ENCODE results near the gene KRTAP20-2. TPM values are rescaled to one million over a fixed set of nuclear protein-coding genes. Genes with fewer than 3 reads are reported as not detected.

KRTAP20-2 gene
- total RNA-seq, 2 donors from 2014 or later = not detected

DNA sequence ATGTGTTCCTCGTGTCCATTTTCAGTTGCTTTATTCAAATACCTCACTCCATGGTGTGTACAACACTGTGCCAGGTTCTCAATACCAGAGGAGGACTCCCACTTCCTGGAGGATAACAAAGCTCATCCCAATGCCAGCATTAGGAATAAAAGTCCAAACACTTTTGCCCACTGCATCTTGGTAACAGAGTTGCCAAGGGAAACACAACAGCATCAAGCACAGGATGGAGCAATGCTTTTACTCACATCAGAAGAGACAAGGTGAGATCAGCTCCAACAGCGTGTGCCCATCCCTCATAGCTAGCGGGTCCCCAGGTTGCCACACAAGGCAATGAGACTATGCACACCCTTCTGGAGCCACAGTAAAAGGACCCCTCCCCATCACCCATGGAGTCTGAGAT is 11.6 kb upstream of the KRTAP20-2 start:
- H3K36me3 ChIP-seq = no peaks in the 10 kb centered on the region
- no peaks in the 10 kb centered on the region for H3K27me3 ChIP-seq
- H3K9me3 ChIP-seq = no peaks in the 10 kb centered on the region
- no peaks in the 10 kb centered on the region for H3K4me1 ChIP-seq
- DNase-seq (ENCODE audit: low spot score) = no peak
- no peak overlapping the region for H3K4me3 ChIP-seq
- H3K27ac ChIP-seq = no peak overlapping the region
- no peak for TF ChIP-seq CTCF (IDR thresholded peaks at IDR 0.05)

GRCh38 chr21:30625449-30626165 is 9.4 kb upstream of the KRTAP20-2 start:
- no peak overlapping the region for H3K4me3 ChIP-seq
- H3K27me3 ChIP-seq = no peaks in the 10 kb centered on the region
- no peak for TF ChIP-seq CTCF (IDR thresholded peaks at IDR 0.05)
- no peaks in the 10 kb centered on the region for H3K4me1 ChIP-seq
- H3K27ac ChIP-seq = no peak overlapping the region
- H3K9me3 ChIP-seq = no peaks in the 10 kb centered on the region
- no peaks in the 10 kb centered on the region for H3K36me3 ChIP-seq
- no peak for DNase-seq (ENCODE audit: low spot score)

GRCh38 chr21:30628109-30628508 is 6.9 kb upstream of the KRTAP20-2 start:
- H3K27ac ChIP-seq = no peak overlapping the region
- H3K9me3 ChIP-seq = no peaks in the 10 kb centered on the region
- H3K36me3 ChIP-seq = no peaks in the 10 kb centered on the region
- no peaks in the 10 kb centered on the region for H3K4me1 ChIP-seq
- no peak overlapping the region for H3K4me3 ChIP-seq
- no peaks in the 10 kb centered on the region for H3K27me3 ChIP-seq
- TF ChIP-seq CTCF (IDR thresholded peaks at IDR 0.05) = no peak
- DNase-seq (ENCODE audit: low spot score) = no peak

DNA sequence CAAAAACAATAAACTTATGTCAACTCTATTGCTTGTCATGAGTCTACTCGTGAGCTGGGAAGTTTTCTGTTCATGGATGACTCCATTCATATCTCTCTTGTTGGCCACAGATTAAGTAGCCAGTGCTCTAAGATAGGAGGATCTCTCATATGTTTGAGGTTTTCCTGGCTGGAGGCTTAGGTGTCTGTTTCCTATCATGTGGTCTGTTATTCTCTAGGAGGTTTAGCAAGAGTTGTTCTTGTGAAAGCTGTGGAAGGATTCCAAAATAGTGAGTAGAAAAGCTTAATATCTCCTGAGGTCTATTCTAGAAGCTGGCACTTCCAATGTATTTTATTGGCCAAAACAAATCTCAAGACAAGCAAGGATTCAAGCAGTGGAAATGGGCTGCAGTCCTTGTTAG is 5.8 kb upstream of the KRTAP20-2 start:
- H3K4me1 ChIP-seq = no peaks in the 10 kb centered on the region
- no peak for TF ChIP-seq CTCF (IDR thresholded peaks at IDR 0.05)
- H3K27ac ChIP-seq = no peak overlapping the region
- H3K27me3 ChIP-seq = no peaks in the 10 kb centered on the region
- no peaks in the 10 kb centered on the region for H3K36me3 ChIP-seq
- no peaks in the 10 kb centered on the region for H3K9me3 ChIP-seq
- H3K4me3 ChIP-seq = no peak overlapping the region
- DNase-seq (ENCODE audit: low spot score) = no peak

- Histone ChIP-seq H3K36me3 (no peaks in the 10 kb centered on the region), H3K4me3 (no peak overlapping the region), H3K4me1 (no peaks in the 10 kb centered on the region), H3K27me3 (no peaks in the 10 kb centered on the region), H3K9me3 (no peaks in the 10 kb centered on the region), H3K27ac (no peak overlapping the region)
- no peak for TF ChIP-seq CTCF (IDR thresholded peaks at IDR 0.05)
- DNase-seq (ENCODE audit: low spot score) = no peak
Measured at GRCh38 chr21:30638686-30639085, 3.7 kb downstream of the KRTAP20-2 start.

DNA sequence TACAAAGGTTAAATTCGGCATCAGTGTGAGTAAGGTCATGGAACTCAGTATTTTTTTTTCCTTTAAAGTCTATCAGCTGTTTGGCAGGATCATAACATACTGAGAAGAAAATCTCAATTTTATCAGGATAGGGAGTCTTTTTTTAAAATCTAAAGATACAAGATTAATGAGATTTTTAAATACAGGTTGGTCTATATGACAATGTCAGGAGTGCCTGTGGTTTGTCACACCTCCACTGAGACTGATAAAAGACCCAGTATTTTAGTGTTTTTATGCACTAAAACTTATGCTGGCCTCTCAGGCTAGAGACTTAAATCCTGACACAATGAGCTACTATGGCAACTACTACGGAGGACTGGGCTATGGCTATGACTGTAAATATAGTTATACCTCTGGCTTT is 7.6 kb downstream of the KRTAP20-2 start, which contains the start of gene KRTAP20-3:
Gene KRTAP20-3 (plus strand): TSS at position 301 of the 400 bp plus-strand sequence.
- TF ChIP-seq CTCF (IDR thresholded peaks at IDR 0.05) = no peak
- DNase-seq (ENCODE audit: low spot score) = no peak
- Histone ChIP-seq H3K4me1 (no peaks in the 10 kb centered on the region), H3K27ac (no peak within 1 kb of the TSS), H3K9me3 (no peaks in the 10 kb centered on the region), H3K4me3 (no peak within 1 kb of the TSS), H3K27me3 (no peaks in the 10 kb centered on the region), H3K36me3 (no peaks in the 10 kb centered on the region)

Data from right atrium auricular region (tissue), 2 donors.